Endometrial microvascular endothelial cells (primary cell): ENCODE measurements around the gene PNLIPRP3. TPM values are rescaled to one million over a fixed set of nuclear protein-coding genes. Genes with fewer than 3 reads are reported as not detected.
"Not testable (repeated sequence)": the region's sequence is repeated elsewhere in the genome, so short reads cannot be mapped to it uniquely, and the experiment has no call there.

Experiments
- in situ Hi-C: cut with HindIII; loops from 2 replicates; pipeline ENCODE4 v1.10.0; 2017; ENCODE audit warnings: low sequenced_read_pairs, low pct_unique_long_range_greater_than_20kb; ENCODE audit errors: inconsistent ontology term
- total RNA-seq: library from RNA; depleted of rRNA; stranded (reverse); fragments of >200 nt; gene quantifications from one replicate; pipeline ENCODE4 v1.2.3, GENCODE V29; 2015; ENCODE audit errors: inconsistent ontology term

The PNLIPRP3 gene
- total RNA-seq, result not detected

GRCh38 chr10:116427671-116428070 lies at the start of gene PNLIPRP3:
Gene PNLIPRP3, plus strand, starts transcription at chr10:116427847. Its CDS starts 166 bp downstream, at chr10:116428013.
- in situ Hi-C loops, result no loop called here

GRCh38 chr10:116382290-116382689 lies 45.4 kb upstream of the PNLIPRP3 start:
- in situ Hi-C loops, result no loop called here

- in situ Hi-C loops, result no loop called here
Measured at GRCh38 chr10:116385311-116385710, 42.3 kb upstream of the PNLIPRP3 start.

GRCh38 chr10:116385994-116386809 lies 41.4 kb upstream of the PNLIPRP3 start:
- in situ Hi-C loops, result no loop called here

- in situ Hi-C loops, result not testable (repeated sequence)
Measured at GRCh38 chr10:116393246-116393831, 34.3 kb upstream of the PNLIPRP3 start.

GRCh38 chr10:116395223-116395985 lies 32.2 kb upstream of the PNLIPRP3 start:
- in situ Hi-C loops, result no loop called here

GRCh38 chr10:116398224-116398623 lies 29.4 kb upstream of the PNLIPRP3 start:
- in situ Hi-C loops, result no loop called here

- in situ Hi-C loops, result no loop called here
Measured at GRCh38 chr10:116402858-116403257, 24.8 kb upstream of the PNLIPRP3 start.

GRCh38 chr10:116403740-116404250 lies 23.9 kb upstream of the PNLIPRP3 start:
- in situ Hi-C loops, result no loop called here

GRCh38 chr10:116408719-116409118 lies 18.9 kb upstream of the PNLIPRP3 start:
- in situ Hi-C loops, result no loop called here

- in situ Hi-C loops, result no loop called here
Measured at GRCh38 chr10:116410351-116410750, 17.3 kb upstream of the PNLIPRP3 start.

GRCh38 chr10:116417821-116418220 lies 9.8 kb upstream of the PNLIPRP3 start:
- in situ Hi-C loops, result no loop called here

- in situ Hi-C loops, result no loop called here
Measured at GRCh38 chr10:116418389-116418788, 9.3 kb upstream of the PNLIPRP3 start.

GRCh38 chr10:116421815-116422214 lies 5.8 kb upstream of the PNLIPRP3 start:
- in situ Hi-C loops, result no loop called here

GRCh38 chr10:116429288-116429977 lies 1.8 kb downstream of the PNLIPRP3 start:
- in situ Hi-C loops, result no loop called here

- in situ Hi-C loops, result no loop called here
Measured at GRCh38 chr10:116430288-116430687, 2.6 kb downstream of the PNLIPRP3 start.

- in situ Hi-C loops, result no loop called here
Measured at GRCh38 chr10:116431598-116431997, 4.0 kb downstream of the PNLIPRP3 start.

GRCh38 chr10:116437076-116437692 lies 9.5 kb downstream of the PNLIPRP3 start:
- in situ Hi-C loops, result no loop called here
